ENCODE measurements around the gene PARD3B. TPM values are rescaled to one million over a fixed set of nuclear protein-coding genes. Genes with fewer than 3 reads are reported as not detected.

PARD3B gene
- total RNA-seq, 1 donor from 2014 or later: 6.5 TPM

DNA sequence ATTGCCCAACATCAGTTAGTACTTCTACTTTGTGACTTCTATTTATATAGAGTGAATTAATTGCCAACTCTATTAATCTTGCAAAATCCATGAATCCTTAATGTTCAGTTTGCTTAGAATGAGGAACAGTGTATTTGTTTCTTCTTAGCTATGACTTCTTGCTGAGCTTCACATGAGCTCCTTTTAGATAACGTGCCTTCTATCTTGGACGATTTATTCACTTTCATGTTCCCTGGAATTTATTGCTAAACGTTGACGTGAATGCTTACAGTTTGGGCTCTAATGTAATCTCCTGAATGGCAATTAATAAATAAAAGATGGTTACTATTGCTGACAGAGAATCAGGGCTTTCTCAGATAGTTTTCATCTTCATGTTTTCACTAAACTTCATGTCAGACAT lies 752.6 kb downstream of the PARD3B start:
- no peaks in the 10 kb centered on the region for H3K36me3 ChIP-seq (ENCODE audit: control insufficient read depth, insufficient read depth, low read length)
- H3K27me3 ChIP-seq (ENCODE audit: control insufficient read depth, insufficient read depth, low read length): no peaks in the 10 kb centered on the region
- TF ChIP-seq, protein P1, sequence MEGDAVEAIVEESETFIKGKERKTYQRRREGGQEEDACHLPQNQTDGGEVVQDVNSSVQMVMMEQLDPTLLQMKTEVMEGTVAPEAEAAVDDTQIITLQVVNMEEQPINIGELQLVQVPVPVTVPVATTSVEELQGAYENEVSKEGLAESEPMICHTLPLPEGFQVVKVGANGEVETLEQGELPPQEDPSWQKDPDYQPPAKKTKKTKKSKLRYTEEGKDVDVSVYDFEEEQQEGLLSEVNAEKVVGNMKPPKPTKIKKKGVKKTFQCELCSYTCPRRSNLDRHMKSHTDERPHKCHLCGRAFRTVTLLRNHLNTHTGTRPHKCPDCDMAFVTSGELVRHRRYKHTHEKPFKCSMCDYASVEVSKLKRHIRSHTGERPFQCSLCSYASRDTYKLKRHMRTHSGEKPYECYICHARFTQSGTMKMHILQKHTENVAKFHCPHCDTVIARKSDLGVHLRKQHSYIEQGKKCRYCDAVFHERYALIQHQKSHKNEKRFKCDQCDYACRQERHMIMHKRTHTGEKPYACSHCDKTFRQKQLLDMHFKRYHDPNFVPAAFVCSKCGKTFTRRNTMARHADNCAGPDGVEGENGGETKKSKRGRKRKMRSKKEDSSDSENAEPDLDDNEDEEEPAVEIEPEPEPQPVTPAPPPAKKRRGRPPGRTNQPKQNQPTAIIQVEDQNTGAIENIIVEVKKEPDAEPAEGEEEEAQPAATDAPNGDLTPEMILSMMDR (IDR thresholded peaks at IDR 0.05; ENCODE audit: insufficient read depth, low read length, poor library complexity, severe bottlenecking): no peak
- no peak overlapping the region for H3K4me3 ChIP-seq (ENCODE audit: low read depth, low read length)
- DNase-seq (ENCODE audit: low read depth): no peak

DNA sequence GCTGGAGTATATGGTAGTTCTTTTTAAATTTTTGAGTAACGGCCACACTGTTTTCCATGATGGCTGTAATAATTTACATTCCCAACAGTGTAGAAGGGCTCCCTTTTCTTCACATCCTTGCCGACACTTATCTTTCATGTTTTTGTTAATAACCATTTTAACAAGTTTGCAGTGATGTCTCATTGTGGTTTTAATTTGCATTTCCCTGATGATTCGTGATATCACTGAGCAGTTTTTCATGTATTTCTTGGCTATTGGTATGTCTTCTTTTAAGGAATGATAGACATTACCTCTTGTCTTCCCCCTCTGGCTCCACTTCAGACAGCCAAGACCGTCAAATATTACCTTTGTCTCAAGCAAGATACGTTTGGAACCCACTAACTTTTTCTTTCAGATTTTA lies 765.9 kb downstream of the PARD3B start:
- DNase-seq (ENCODE audit: low read depth): no peak
- Histone ChIP-seq H3K36me3 (ENCODE audit: control insufficient read depth, insufficient read depth, low read length) (no peaks in the 10 kb centered on the region), H3K4me3 (ENCODE audit: low read depth, low read length) (no peak overlapping the region), H3K27me3 (ENCODE audit: control insufficient read depth, insufficient read depth, low read length) (no peaks in the 10 kb centered on the region)
- TF ChIP-seq, protein P1 (IDR thresholded peaks at IDR 0.05; ENCODE audit: insufficient read depth, low read length, poor library complexity, severe bottlenecking): no peak

DNA sequence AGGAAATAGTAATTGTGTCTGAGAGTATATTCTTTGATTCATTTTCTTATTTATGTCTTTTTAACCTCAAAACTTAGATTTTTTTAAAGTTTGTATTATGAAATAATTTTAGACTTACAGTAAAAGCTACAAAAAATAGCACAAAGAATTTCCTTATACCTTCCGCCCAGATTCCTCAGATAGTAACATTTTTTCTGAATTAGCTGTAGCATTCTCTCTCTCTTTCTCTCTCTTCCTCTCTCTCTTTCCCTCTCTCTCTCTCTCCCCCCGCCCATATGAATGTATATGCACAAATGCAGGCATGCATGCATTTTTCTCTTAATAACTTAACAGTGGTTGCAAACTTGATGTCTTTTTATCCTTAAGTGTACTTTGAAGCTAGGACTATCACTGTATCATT lies 776.0 kb downstream of the PARD3B start:
- TF ChIP-seq, protein P1 (IDR thresholded peaks at IDR 0.05; ENCODE audit: insufficient read depth, low read length, poor library complexity, severe bottlenecking): no peak
- H3K36me3 ChIP-seq (ENCODE audit: control insufficient read depth, insufficient read depth, low read length): no peaks in the 10 kb centered on the region
- DNase-seq (ENCODE audit: low read depth): no peak
- H3K27me3 ChIP-seq (ENCODE audit: control insufficient read depth, insufficient read depth, low read length): no peaks in the 10 kb centered on the region
- no peak overlapping the region for H3K4me3 ChIP-seq (ENCODE audit: low read depth, low read length)

DNA sequence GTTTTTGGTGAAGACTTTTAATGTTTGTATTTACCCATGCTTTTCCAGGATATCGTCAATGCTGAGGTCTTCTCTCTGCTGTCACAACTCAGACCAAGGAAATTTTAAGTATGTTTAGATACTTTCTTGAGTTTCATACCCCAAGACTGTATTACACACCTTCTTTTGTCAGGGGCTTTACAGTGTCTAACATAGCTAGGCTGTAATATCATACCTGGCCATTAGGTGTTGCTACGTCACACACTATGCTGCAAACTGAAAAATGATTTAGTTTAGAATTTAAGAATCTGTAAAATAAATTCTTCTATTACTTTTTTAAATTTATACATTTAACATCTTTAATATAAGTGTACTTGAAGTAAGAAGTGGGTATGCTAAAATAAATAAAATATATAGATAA lies 778.7 kb downstream of the PARD3B start:
- TF ChIP-seq, protein P1 (IDR thresholded peaks at IDR 0.05; ENCODE audit: insufficient read depth, low read length, poor library complexity, severe bottlenecking): peak; percentile 31
- Histone ChIP-seq H3K4me3 (ENCODE audit: low read depth, low read length) (no peak overlapping the region), H3K27me3 (ENCODE audit: control insufficient read depth, insufficient read depth, low read length) (no peaks in the 10 kb centered on the region), H3K36me3 (ENCODE audit: control insufficient read depth, insufficient read depth, low read length) (no peaks in the 10 kb centered on the region)
- no peak for DNase-seq (ENCODE audit: low read depth)

DNA sequence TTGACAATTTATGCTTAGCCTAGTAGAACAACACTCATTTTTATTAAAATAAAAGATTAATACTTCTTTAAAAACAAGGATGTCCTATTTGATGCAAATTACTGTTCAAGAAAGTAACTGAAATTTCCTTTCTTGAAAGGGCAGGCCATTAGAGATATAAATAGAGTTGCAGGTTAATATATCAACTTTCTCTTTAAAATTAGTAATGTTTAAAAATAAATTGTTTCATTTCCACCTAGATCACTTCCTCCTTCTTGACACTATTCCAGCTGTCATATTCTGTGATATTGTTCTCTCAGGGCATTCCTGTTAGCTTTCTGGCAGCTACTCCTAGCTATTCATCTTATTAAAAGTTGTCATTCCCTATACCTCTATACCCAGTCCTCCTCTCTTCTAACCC lies 779.1 kb downstream of the PARD3B start:
- Histone ChIP-seq H3K27me3 (ENCODE audit: control insufficient read depth, insufficient read depth, low read length) (no peaks in the 10 kb centered on the region), H3K4me3 (ENCODE audit: low read depth, low read length) (no peak overlapping the region), H3K36me3 (ENCODE audit: control insufficient read depth, insufficient read depth, low read length) (no peaks in the 10 kb centered on the region)
- DNase-seq (ENCODE audit: low read depth): no peak
- TF ChIP-seq, protein P1 (IDR thresholded peaks at IDR 0.05; ENCODE audit: insufficient read depth, low read length, poor library complexity, severe bottlenecking): no peak

DNA sequence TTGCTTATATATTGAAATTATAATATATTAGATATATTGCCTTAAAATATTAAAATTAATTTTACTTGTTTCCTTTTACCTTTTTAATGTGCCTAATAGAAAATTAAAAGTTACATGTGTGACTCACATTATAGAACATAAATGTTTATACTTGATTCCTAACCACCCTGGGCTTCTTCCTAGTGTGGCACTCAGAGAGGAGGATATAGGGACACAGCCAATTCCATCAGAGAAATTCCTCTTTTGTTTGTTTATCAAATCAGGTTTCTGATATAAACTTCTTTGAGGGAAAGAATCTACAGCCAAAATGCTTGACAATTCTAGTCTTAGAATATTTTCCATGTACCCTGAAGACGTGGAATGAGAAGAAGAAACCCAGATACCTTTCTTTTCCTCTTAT lies 788.1 kb downstream of the PARD3B start:
- H3K4me3 ChIP-seq (ENCODE audit: low read depth, low read length): no peak overlapping the region
- no peaks in the 10 kb centered on the region for H3K27me3 ChIP-seq (ENCODE audit: control insufficient read depth, insufficient read depth, low read length)
- no peak for DNase-seq (ENCODE audit: low read depth)
- TF ChIP-seq, protein P1 (IDR thresholded peaks at IDR 0.05; ENCODE audit: insufficient read depth, low read length, poor library complexity, severe bottlenecking): no peak
- no peaks in the 10 kb centered on the region for H3K36me3 ChIP-seq (ENCODE audit: control insufficient read depth, insufficient read depth, low read length)

All from kidney epithelial cell (primary cell).